Epithelial cell of esophagus (primary cell): ENCODE results near the gene VWC2L.

Experiments used
- DNase-seq: peaks from one replicate; pipeline ENCODE4 v3.0.0; 2010; ENCODE audit warnings: low read depth
- H3K4me3 ChIP-seq: 2 replicates; pipeline ENCODE4 v1.5.1; 2011; ENCODE audit warnings: mild to moderate bottlenecking, low read length, control low read depth
- TF ChIP-seq, protein P1 (sequence below): IDR thresholded peaks from 2 replicates; pipeline ENCODE4 v1.5.1; 2011; ENCODE audit warnings: low read depth, mild to moderate bottlenecking, low read length, control low read depth, inconsistent platforms; ENCODE audit not compliant: insufficient read depth; ENCODE audit errors: missing control alignments

Gene VWC2L

DNA sequence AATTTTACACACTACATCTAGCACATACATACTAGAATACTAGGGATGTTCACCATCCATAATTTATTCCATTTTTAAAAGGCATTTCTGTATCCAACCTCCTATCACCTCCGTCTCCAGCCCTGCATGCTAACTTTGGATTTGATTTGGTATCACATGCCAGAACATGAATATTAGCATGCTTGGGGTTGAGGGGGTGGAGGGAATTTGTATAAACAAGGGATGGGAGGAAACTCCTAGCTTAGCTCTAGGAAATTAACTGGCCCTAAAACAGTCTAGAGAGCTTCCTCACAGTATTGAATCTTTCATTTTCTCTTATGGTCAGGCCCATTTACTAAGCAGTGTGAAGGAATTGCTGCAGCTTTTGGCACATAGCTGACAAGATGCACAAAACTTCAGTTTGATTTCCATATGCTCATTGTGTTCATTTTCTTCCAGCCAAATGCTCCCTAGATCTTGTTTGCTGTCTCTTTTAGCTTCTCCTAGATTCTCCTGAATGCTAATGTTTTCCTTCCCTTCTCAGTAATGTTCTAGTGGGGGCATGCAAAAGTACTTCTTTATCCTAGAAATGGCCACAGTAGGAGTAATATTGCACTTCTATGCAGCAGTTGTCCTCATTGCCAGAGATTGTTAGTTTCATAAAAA lies 135.2 kb downstream of the VWC2L start:
- TF ChIP-seq, protein P1, sequence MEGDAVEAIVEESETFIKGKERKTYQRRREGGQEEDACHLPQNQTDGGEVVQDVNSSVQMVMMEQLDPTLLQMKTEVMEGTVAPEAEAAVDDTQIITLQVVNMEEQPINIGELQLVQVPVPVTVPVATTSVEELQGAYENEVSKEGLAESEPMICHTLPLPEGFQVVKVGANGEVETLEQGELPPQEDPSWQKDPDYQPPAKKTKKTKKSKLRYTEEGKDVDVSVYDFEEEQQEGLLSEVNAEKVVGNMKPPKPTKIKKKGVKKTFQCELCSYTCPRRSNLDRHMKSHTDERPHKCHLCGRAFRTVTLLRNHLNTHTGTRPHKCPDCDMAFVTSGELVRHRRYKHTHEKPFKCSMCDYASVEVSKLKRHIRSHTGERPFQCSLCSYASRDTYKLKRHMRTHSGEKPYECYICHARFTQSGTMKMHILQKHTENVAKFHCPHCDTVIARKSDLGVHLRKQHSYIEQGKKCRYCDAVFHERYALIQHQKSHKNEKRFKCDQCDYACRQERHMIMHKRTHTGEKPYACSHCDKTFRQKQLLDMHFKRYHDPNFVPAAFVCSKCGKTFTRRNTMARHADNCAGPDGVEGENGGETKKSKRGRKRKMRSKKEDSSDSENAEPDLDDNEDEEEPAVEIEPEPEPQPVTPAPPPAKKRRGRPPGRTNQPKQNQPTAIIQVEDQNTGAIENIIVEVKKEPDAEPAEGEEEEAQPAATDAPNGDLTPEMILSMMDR, result no peak
- peak; percentile 53 for DNase-seq

DNA sequence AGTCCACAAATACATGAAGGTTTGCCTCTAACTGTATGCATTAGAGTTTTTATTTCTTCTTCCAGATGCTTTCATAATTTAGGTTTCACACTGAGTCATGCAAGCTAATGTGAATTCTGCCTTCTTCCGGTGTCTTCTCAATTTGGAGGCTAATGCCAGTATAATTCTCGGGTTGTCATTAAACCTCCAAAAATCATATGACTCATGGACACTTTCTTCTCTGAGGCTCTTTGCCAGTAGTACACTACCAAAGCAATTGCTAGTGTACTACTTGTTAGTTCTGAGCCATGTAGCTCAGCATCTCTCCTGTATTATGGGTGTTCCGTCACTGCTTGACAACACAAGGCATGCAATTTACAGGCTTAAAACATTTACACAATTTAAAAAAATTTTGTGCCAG lies 137.1 kb downstream of the VWC2L start:
- H3K4me3 ChIP-seq, result no peak overlapping the region
- no peak for DNase-seq
- TF ChIP-seq, protein P1, result no peak

More for the DNA sequence above, 135.2 kb downstream of the VWC2L start:
- no peak overlapping the region for H3K4me3 ChIP-seq

DNA sequence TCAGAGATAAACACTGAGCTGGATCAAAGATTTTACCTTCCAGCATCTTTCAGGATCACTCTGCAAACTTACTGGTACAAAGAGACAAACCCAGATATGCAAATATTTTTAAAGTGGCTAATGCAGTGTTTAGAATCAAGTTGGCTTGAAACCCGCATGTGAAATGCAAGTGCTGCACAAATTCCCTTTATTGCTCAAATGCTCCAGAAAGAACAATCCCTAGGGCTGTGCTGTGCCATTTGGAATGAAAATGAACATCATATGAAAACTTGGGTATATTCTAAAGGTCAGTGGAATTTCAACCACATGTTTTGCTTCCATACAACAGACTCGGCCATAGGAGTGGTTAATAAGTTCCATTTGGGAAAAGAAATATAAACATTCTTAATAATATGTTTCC lies 139.1 kb downstream of the VWC2L start:
- no peak for DNase-seq
- TF ChIP-seq, protein P1, result no peak
- H3K4me3 ChIP-seq, result no peak overlapping the region

DNA sequence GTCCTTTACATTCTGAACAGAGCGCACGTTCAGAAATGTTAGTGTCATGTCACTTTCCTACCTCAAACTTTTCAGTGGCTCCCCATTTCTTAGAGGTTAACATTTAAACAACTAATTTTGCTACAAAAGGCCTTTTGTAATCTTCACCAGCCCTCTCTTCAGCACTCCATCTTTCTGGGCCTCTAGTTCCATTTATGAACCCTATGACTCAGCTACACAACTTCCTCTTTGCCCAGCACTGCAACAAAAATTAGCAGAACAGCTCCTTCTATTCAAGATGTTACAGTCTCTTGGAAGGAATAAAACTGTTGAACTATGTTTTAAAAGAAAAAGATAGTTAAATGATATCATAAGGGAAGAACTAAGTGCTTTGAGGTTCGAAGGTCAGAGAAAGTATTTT lies 139.9 kb downstream of the VWC2L start:
- TF ChIP-seq, protein P1, result no peak
- no peak overlapping the region for H3K4me3 ChIP-seq
- no peak for DNase-seq

DNA sequence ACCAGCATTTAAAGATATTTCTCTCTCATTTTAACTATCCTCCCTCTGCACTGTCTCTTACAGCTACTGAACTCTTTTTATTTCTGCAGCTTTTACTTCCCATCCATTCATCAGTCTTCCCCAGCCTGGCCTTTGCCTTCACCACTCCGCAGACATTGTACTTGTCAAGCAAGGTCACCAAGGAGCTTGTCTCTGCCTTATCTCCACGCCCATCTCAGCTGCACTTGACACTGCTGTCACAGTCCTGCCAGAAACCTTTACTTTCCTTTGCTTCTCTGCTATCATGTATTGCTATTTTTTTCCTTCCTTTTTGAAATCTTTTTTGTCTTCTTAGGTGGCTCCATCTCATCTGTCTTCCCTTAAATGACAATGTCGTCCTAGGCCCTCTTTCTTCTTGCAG lies 147.0 kb downstream of the VWC2L start:
- TF ChIP-seq, protein P1, result no peak
- H3K4me3 ChIP-seq, result no peak overlapping the region
- DNase-seq, result no peak

DNA sequence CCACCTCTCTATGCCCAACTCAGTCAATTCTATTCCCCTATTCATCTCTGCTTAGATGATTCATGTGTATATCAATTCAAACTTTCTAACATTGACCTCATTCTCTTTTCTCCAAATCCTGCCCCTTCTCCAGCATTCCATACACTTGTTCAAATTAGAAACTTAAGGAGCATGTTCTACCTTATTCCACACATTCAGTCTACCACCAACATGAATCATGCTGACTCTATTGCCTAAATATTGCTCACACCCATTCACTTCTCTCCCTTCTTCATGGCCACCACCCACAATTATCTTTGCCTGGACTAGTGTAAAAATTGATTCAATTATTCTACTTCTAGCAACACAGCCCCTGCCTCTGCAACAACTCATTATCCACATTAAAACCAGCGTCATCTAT lies 147.5 kb downstream of the VWC2L start:
- peak; percentile 73 for DNase-seq
- no peak overlapping the region for H3K4me3 ChIP-seq
- TF ChIP-seq, protein P1, result no peak

DNA sequence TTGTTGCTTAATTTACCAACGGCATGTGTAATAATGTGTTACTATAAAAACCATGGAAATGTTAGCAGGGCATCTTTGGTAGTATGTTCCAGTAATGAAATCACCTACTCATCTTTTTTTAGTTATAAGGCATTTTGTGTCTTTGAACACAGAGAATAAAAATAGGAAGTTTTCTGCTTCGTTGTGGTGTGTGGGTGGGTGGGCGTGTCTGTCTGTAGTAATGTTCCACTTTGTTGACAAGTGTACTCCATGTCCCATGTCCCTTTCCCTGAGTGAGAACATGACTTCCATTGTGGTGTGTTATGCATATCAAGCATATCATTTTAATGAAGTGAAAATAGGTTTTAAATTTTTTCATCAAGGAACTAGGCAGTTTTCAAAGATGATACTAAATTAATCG lies 149.3 kb downstream of the VWC2L start:
- TF ChIP-seq, protein P1, result no peak
- DNase-seq, result no peak
- H3K4me3 ChIP-seq, result no peak overlapping the region
